ENCODE measurements around the gene PLK1.

GRCh38 chr16:23682181-23682580, 3.5 kb downstream of the PLK1 start:
- TF ChIP-seq ZNF274 (IDR thresholded peaks at IDR 0.05; ENCODE audit: low read depth, low read length), result no peak
- no peak for TF ChIP-seq YY1 (IDR thresholded peaks at IDR 0.05; ENCODE audit: insufficient read depth, insufficient read length)

All from NT2/D1 (cell line).